Chondrocyte (in vitro differentiated cells): ENCODE results near the gene FMO2. TPM values are rescaled to one million over a fixed set of nuclear protein-coding genes. Genes with fewer than 3 reads are reported as not detected.

Experiments
- DNase-seq: peaks from one replicate; pipeline ENCODE4 v3.0.0; 2021; ENCODE audit warnings: mixed read lengths, low spot score
- H3K27ac Mint-ChIP-seq: one replicate; pipeline ENCODE4 v1.8.0; 2021; ENCODE audit warnings: mild to moderate bottlenecking, moderate library complexity, mixed read lengths; ENCODE audit not compliant: unreplicated experiment
- H3K27me3 Mint-ChIP-seq: 2 replicates; pipeline ENCODE4 v1.8.0; 2021; ENCODE audit warnings: low read depth, mixed read lengths
- H3K36me3 Mint-ChIP-seq: 2 replicates; pipeline ENCODE4 v1.8.0; 2021; ENCODE audit warnings: low read depth, mixed read lengths
- H3K4me1 Mint-ChIP-seq: 2 replicates; pipeline ENCODE4 v1.8.0; 2021; ENCODE audit warnings: low read depth, mild to moderate bottlenecking, mixed read lengths
- H3K4me3 Mint-ChIP-seq: one replicate; pipeline ENCODE4 v1.8.0; 2021; ENCODE audit warnings: mild to moderate bottlenecking, moderate library complexity, mixed read lengths; ENCODE audit not compliant: unreplicated experiment
- H3K9me3 Mint-ChIP-seq: 2 replicates; pipeline ENCODE4 v1.8.0; 2021; ENCODE audit warnings: low read depth, mixed read lengths
- total RNA-seq: library from RNA; stranded (reverse); gene quantifications from 3 replicates; pipeline ENCODE4 v1.2.1, GENCODE V29; 2021
- TF ChIP-seq, protein P1 (sequence below): fragments of 200-600 bp; sonication (generic); IDR thresholded peaks from 2 replicates; pipeline ENCODE4 v1.5.0; 2021; ENCODE audit warnings: antibody characterized with exemption, mild to moderate bottlenecking, moderate library complexity

FMO2 gene
- total RNA-seq, 1 donor from 2014 or later, result 0.55 TPM

- DNase-seq, result no peak
- TF ChIP-seq, protein P1, sequence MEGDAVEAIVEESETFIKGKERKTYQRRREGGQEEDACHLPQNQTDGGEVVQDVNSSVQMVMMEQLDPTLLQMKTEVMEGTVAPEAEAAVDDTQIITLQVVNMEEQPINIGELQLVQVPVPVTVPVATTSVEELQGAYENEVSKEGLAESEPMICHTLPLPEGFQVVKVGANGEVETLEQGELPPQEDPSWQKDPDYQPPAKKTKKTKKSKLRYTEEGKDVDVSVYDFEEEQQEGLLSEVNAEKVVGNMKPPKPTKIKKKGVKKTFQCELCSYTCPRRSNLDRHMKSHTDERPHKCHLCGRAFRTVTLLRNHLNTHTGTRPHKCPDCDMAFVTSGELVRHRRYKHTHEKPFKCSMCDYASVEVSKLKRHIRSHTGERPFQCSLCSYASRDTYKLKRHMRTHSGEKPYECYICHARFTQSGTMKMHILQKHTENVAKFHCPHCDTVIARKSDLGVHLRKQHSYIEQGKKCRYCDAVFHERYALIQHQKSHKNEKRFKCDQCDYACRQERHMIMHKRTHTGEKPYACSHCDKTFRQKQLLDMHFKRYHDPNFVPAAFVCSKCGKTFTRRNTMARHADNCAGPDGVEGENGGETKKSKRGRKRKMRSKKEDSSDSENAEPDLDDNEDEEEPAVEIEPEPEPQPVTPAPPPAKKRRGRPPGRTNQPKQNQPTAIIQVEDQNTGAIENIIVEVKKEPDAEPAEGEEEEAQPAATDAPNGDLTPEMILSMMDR, result no peak
- no peak overlapping the region for H3K4me3 Mint-ChIP-seq
- peaks cover 64% of the 10 kb centered on the region for H3K4me1 Mint-ChIP-seq
- peak overlapping the region; percentile 96 for H3K27ac Mint-ChIP-seq
- H3K9me3 Mint-ChIP-seq, result peaks cover 4% of the 10 kb centered on the region
- no peaks in the 10 kb centered on the region for H3K27me3 Mint-ChIP-seq
- peaks cover 3% of the 10 kb centered on the region for H3K36me3 Mint-ChIP-seq
Observed at GRCh38 chr1:171140956-171141687, 44.0 kb upstream of the FMO2 start.

DNA sequence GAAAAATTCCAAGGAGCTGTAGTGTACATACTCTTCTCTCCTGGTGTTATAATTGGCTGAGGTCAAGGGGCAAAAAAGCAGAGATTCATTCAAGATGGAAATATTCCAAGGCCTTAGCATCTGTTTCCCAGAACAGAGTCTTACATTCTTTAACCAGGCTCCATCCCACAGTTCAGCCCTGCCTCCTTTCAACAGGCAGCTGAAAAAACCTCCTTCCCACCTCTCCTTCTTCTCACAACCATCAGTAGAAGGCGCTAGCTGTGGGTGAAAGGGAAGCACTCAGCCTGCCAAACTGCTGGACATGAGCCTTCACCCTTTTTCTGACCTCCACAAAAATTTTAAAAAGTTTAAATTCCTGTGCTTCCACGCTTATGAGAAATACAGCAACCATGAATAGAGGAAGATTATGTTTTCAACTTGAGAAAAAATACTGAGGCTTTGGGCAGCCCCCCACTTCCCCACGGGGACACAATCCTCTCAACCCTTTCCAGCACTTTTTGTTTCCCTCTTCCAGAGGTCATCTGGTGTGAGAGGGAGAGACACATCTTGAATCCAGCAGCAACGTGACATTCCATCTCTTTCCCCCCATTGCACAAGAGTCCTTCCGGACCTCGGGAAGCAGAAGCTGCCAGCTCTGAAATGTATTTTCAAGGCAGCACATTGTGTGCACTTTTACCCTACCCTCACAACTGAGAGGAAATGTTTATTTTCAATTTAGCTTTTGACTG, 43.2 kb upstream of the FMO2 start:
- Mint-ChIP-seq H3K4me3 (peak overlapping the region; percentile 50), H3K9me3 (peaks cover 4% of the 10 kb centered on the region), H3K27me3 (no peaks in the 10 kb centered on the region), H3K27ac (peak overlapping the region; percentile 96), H3K36me3 (peaks cover 3% of the 10 kb centered on the region), H3K4me1 (peaks cover 59% of the 10 kb centered on the region)
- TF ChIP-seq, protein P1, result peak; percentile 76
- DNase-seq, result no peak

DNA sequence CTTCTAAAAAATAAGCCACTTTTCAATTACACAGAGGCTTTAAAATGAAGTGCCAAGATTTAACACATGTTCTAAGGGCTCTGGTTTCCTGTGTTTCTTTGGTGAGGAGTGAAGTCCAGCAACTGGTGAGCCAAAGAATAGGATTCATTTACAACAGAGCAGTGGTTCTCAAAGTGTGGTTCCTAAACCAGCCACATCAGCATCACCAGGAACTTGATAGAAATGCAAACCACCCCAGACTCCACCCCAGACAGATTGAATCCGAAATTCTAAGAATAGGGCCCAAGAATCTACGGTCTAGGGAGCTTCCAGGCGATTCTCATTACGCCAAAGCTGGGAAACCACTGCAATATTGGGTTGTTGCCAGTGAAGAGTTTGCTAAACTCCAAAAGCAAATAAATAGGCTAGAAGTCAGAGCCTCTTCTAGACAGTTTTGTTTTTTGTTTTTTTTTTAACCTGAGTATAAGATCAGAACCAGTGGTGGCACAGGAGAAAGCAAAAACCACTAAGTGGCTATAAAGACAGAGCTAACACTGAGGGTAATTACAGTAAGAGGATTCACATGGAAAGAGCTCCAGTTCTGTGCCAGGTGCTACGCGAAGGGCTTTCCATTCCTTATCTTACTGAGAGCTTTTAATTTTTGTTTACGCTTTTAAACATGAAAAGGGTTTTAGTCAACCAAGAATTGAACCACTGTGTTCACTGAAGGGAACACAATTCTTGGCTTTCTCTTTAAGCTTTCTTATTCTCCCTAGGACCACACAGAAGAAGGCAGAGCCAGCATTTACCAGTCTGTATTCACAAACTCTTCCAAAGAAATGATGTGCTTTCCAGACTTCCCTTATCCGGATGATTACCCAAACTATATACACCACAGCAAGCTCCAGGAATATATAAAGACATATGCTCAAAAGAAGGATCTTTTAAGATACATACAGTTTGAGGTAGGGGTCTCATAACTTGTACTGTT, 42.4 kb upstream of the FMO2 start:
- Mint-ChIP-seq H3K27me3 (no peaks in the 10 kb centered on the region), H3K4me3 (peak overlapping the region; percentile 50), H3K4me1 (peaks cover 51% of the 10 kb centered on the region), H3K9me3 (peaks cover 4% of the 10 kb centered on the region), H3K36me3 (peaks cover 3% of the 10 kb centered on the region), H3K27ac (peak overlapping the region; percentile 96)
- no peak for DNase-seq
- TF ChIP-seq, protein P1, result no peak

DNA sequence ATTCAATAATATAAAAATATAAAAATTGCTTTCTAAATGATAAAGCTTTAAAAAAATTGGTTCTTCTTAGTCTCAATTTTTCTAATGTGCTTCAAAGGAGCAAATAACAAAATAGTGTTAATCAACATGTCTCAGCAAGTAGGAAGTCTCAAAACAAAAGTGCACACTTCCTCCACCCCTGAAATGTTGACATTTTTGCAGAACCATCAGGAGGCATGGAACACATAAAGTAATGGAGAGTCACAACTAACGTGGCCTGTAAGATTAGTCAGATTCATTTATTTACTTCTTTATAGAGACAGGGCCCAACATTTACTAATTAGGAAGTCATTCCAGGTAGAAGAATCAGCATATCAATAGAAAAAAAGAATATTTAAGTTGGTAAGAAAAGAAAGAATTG, 34.9 kb upstream of the FMO2 start:
- Mint-ChIP-seq H3K4me1 (peaks cover 21% of the 10 kb centered on the region), H3K27me3 (no peaks in the 10 kb centered on the region), H3K36me3 (peaks cover 2% of the 10 kb centered on the region), H3K9me3 (peaks cover 2% of the 10 kb centered on the region), H3K27ac (no peak overlapping the region), H3K4me3 (no peak overlapping the region)
- TF ChIP-seq, protein P1, result no peak
- DNase-seq, result no peak

GRCh38 chr1:171152549-171152948, 32.6 kb upstream of the FMO2 start:
- DNase-seq, result no peak
- Mint-ChIP-seq H3K36me3 (no peaks in the 10 kb centered on the region), H3K9me3 (no peaks in the 10 kb centered on the region), H3K4me1 (peaks cover 21% of the 10 kb centered on the region), H3K4me3 (no peak overlapping the region), H3K27ac (no peak overlapping the region), H3K27me3 (no peaks in the 10 kb centered on the region)
- TF ChIP-seq, protein P1, result no peak
